IPS-15b (cell line): ENCODE data around the gene OR1J1.

Experiments used
- H3K27me3 ChIP-seq: one replicate; pipeline ENCODE4 v1.6.1; 2013; ENCODE audit warnings: low read length; ENCODE audit not compliant: control insufficient read depth, insufficient read depth
- H3K36me3 ChIP-seq: one replicate; pipeline ENCODE4 v1.6.1; 2013; ENCODE audit warnings: low read length; ENCODE audit not compliant: control insufficient read depth, insufficient read depth
- H3K4me1 ChIP-seq: one replicate; pipeline ENCODE4 v1.6.1; 2013; ENCODE audit warnings: mild to moderate bottlenecking, low read length; ENCODE audit not compliant: control insufficient read depth, insufficient read depth
- H3K4me3 ChIP-seq: one replicate; pipeline ENCODE4 v1.5.1; 2013; ENCODE audit warnings: low read depth, low read length
- H3K9ac ChIP-seq: one replicate; pipeline ENCODE4 v1.6.1; 2013; ENCODE audit warnings: low read depth, mild to moderate bottlenecking, low read length
- H3K9me3 ChIP-seq: one replicate; pipeline ENCODE4 v1.6.1; 2013; ENCODE audit warnings: mild to moderate bottlenecking, low read length; ENCODE audit not compliant: control insufficient read depth, insufficient read depth

The OR1J1 gene

DNA sequence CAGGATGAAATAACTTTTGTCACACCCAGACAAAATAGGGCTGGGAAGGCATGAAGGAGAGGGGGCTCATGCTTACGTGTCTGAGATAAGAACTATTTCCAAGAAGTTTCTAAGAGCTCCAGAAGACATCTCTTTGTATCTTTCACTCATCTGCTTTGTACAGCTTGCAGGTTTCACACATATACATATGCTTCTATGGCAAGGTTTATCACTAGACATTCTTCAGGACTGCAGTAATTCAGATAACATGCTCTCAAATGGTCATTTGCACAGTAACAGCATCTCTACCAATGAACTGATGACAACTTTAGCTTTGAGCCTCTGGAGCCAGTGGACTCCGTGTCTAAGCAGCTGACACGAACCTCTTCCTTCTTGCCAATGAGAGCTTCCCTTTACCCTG is 3.2 kb downstream of the OR1J1 start:
- no peak overlapping the region for H3K9ac ChIP-seq
- H3K27me3 ChIP-seq: no peaks in the 10 kb centered on the region
- H3K4me1 ChIP-seq: no peaks in the 10 kb centered on the region
- H3K36me3 ChIP-seq: no peaks in the 10 kb centered on the region
- no peaks in the 10 kb centered on the region for H3K9me3 ChIP-seq
- no peak overlapping the region for H3K4me3 ChIP-seq

DNA sequence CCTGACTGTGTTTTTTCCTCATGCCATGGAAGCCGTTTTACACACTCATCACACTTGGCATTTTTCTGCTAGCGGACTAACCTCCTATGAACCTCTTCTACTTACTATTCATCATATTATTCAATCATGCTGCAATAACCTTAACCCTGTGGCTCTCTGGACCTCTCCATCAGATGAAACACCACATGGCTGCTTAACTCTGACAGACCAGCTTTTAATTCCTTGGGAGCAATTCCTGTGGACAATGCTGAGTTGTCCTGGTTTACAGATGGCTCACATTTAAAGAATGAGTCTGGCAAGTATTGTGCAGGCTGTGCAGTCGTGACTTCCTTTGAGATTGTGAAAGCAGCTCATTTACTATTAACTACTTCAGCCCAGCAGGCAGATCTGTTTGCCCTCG is 9.0 kb downstream of the OR1J1 start:
- Histone ChIP-seq H3K4me1 (no peaks in the 10 kb centered on the region), H3K27me3 (peaks cover 2% of the 10 kb centered on the region), H3K9me3 (no peaks in the 10 kb centered on the region), H3K4me3 (no peak overlapping the region), H3K9ac (no peak overlapping the region), H3K36me3 (no peaks in the 10 kb centered on the region)

DNA sequence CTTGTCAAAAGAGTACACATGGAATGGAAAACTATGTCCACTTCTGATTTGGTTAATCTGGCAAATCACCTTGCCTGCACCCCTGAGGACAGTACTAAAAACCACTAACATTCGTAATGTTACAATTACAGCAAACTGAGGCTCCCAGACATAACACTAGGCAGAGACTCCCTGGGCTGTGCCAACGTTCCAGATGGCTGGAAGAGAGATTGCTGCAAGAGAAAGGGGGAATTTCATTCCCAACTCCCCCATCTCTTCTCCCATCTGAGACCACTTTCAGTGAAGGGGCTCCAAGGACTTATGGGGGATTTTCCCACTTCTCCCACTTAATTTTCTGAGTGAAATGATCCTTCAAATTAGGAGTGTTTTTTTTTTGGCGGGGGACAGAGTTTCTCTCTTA is 11.3 kb downstream of the OR1J1 start:
- Histone ChIP-seq H3K4me1 (no peaks in the 10 kb centered on the region), H3K36me3 (no peaks in the 10 kb centered on the region), H3K9ac (no peak overlapping the region), H3K9me3 (no peaks in the 10 kb centered on the region), H3K4me3 (no peak overlapping the region), H3K27me3 (peaks cover 2% of the 10 kb centered on the region)

- H3K9me3 ChIP-seq: no peaks in the 10 kb centered on the region
- H3K9ac ChIP-seq: no peak overlapping the region
- H3K4me3 ChIP-seq: peak overlapping the region; percentile 58
- H3K36me3 ChIP-seq: no peaks in the 10 kb centered on the region
- H3K27me3 ChIP-seq: peaks cover 2% of the 10 kb centered on the region
- no peaks in the 10 kb centered on the region for H3K4me1 ChIP-seq
Observed at GRCh38 chr9:122464633-122465567, 12.8 kb downstream of the OR1J1 start.

DNA sequence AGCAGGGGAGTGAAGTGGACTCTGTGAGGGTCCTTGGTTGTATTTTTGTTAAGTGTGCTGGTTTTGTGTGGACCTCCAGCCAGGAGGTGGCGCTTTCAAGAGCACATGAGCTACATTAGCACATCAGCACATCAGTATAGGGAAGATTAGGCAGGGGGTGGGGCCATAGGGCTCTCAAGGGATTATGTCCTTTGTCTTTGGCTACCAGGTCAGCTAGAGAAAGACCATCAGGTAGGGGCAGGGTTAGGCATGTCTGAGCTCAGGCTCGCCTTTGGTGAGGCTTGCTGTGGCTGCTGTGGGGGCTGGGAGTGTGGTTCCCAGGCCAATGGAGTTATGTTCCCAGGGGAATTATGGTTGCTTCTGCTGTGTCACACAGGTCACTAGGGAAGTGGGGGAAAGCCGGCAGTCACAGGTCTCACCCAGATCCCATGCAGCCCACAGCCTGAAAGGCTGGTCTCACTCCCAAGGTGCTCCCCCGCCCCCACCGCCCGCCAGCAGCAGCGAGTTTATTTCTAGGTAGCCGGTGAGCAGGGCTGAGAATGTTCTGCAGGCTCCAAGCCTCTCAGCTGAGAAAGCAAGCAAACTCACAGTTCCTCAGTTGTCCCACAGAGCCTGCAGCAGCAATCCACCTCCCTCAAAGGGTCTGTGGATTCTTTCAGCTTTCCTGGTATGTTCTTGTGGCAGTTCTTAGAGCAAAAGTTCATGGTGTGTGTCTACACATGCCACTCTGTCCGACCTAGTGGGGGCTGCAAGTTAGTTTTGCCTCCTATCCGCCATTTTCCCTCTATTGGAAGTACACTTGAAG is 13.7 kb downstream of the OR1J1 start:
- Histone ChIP-seq H3K4me1 (no peaks in the 10 kb centered on the region), H3K27me3 (peaks cover 2% of the 10 kb centered on the region), H3K9me3 (no peaks in the 10 kb centered on the region), H3K4me3 (peak overlapping the region; percentile 58), H3K36me3 (no peaks in the 10 kb centered on the region), H3K9ac (peak overlapping the region; percentile 47)

GRCh38 chr9:122457787-122458186 is 19.9 kb downstream of the OR1J1 start:
- H3K36me3 ChIP-seq: no peaks in the 10 kb centered on the region
- H3K4me1 ChIP-seq: no peaks in the 10 kb centered on the region
- no peak overlapping the region for H3K4me3 ChIP-seq
- H3K9ac ChIP-seq: no peak overlapping the region
- H3K27me3 ChIP-seq: no peaks in the 10 kb centered on the region
- H3K9me3 ChIP-seq: no peaks in the 10 kb centered on the region

DNA sequence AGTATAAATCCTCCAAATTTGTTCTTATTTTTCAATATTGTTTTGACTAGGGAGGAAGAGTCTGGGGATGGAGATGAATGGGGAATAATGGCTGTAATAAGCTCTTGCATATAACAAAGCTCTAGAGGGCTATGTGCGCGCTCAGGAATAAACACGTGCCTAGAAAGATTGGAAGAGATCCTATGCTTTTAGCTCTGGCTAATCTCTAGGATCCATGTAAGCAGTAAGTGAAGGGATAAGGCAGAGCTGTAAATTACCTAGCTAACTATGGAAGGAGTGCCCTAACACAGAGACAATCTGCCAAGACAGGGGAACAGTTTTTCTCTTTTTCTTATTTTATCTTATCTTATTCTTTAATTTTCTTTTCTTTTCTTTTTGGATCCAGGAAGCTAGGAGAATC is 21.6 kb downstream of the OR1J1 start:
- no peak overlapping the region for H3K4me3 ChIP-seq
- no peaks in the 10 kb centered on the region for H3K4me1 ChIP-seq
- H3K9ac ChIP-seq: no peak overlapping the region
- H3K27me3 ChIP-seq: no peaks in the 10 kb centered on the region
- no peaks in the 10 kb centered on the region for H3K36me3 ChIP-seq
- H3K9me3 ChIP-seq: no peaks in the 10 kb centered on the region

- Histone ChIP-seq H3K9ac (no peak overlapping the region), H3K4me1 (no peaks in the 10 kb centered on the region), H3K4me3 (no peak overlapping the region), H3K36me3 (no peaks in the 10 kb centered on the region), H3K27me3 (no peaks in the 10 kb centered on the region), H3K9me3 (no peaks in the 10 kb centered on the region)
Observed at GRCh38 chr9:122453677-122454135, 24.0 kb downstream of the OR1J1 start.

DNA sequence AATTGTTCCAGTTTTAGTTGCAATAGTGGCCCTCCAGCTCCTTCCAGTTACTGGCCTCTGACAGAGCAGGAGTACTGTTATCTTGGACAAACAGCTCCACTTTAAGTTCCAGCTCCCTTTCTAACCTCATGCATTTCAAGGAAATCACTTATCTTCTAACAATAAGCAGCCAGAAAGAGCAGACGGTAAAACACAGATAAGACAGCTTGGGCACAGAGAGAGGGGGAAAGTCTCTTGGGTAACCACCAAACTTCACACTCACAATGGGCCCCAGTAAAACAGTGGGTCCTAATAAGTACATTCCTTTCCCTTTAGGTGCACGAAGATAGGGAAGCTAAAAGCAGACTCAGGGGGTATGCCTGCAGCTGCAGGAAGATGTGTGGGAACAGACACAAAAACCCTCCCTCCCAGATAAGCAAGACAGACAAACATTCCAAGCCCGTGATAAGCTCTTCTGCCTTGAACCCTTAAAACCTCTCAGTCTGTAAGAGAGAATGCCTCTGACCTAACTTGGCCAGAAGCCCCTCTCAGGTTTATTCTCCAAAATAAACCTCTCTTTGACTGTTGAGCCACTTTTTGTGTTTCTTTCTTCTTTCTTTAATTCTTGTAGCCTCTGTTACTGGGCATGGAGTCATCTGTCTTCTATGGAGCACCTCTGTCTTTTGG is 30.8 kb downstream of the OR1J1 start:
- H3K4me3 ChIP-seq: no peak overlapping the region
- H3K4me1 ChIP-seq: no peaks in the 10 kb centered on the region
- H3K36me3 ChIP-seq: no peaks in the 10 kb centered on the region
- no peaks in the 10 kb centered on the region for H3K27me3 ChIP-seq
- no peak overlapping the region for H3K9ac ChIP-seq
- no peaks in the 10 kb centered on the region for H3K9me3 ChIP-seq

DNA sequence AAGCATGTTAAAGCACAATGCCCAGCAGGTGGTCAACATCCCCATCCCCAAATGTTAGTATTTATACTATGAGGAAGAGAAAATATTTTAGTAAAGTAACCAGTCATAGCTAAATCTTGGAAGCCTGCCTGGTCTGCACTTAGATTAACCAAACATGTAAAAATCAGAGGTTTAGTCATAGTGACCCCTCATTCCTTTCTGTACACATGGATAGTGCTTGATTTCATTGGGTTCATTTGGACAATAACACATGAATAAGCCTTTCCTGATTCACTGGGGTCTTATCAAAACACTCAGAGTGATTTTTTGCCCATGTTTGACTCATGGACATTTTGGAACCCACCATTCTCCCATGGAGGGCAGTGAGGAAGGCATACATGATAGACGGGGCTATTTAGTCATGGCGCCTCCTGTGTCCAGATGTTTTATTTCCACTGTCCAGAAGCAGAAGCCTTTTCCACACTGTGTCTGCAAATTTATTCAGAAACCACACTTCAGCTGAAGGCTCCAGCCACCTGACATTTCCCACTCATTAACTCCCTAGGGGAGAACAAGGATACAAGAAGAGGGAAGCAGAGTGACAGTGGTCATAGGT is 32.5 kb downstream of the OR1J1 start:
- Histone ChIP-seq H3K27me3 (no peaks in the 10 kb centered on the region), H3K9me3 (no peaks in the 10 kb centered on the region), H3K36me3 (no peaks in the 10 kb centered on the region), H3K9ac (no peak overlapping the region), H3K4me1 (no peaks in the 10 kb centered on the region), H3K4me3 (no peak overlapping the region)

GRCh38 chr9:122444041-122444733 is 33.5 kb downstream of the OR1J1 start:
- H3K4me1 ChIP-seq: no peaks in the 10 kb centered on the region
- H3K36me3 ChIP-seq: no peaks in the 10 kb centered on the region
- H3K9ac ChIP-seq: no peak overlapping the region
- no peaks in the 10 kb centered on the region for H3K9me3 ChIP-seq
- H3K4me3 ChIP-seq: no peak overlapping the region
- H3K27me3 ChIP-seq: no peaks in the 10 kb centered on the region
